ENCODE data around the gene NAPA.

Gene NAPA

DNA sequence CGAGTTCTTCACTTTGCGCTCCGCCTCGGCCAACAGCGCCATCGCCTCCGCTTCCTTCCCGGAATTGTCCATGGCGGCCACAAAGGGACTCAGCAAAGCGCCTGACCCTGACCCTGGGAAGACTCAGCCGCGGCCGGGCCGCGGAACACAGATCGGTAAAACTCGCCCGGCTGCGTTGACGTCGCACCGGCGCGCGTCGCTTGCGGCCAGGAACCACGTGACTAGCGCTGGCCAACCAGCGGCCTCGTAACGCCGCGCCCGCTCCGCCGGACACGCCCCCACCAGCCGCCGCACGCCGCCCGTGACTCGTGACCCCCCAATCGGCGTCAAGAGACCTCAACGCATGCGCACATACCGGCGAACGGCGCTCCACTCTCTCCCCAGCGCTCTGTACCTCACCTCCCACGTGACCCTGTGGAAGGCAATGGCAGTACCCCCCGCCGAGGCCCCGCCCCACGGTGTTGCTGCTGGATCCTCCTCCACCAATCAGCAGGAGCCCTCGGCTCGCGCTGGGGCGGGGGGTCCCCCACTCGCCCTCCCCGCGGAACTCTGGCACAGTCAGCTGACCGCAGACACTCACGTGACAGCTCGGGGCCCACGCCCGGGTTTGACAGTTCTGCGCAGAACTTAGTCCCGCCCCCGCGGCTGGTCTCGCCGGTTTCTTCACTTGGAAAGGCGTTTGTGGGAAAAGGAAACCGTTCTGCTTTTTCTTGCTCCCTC, at the start of gene NAPA:
TSS of gene NAPA (minus strand) at position 195 of the 720 bp plus-strand sequence. CDS start at position 72, 123 bp downstream.
- peak; percentile 100 for DNase-seq

GRCh38 chr19:47564081-47564480, 49.2 kb upstream of the NAPA start:
- DNase-seq = no peak

DNA sequence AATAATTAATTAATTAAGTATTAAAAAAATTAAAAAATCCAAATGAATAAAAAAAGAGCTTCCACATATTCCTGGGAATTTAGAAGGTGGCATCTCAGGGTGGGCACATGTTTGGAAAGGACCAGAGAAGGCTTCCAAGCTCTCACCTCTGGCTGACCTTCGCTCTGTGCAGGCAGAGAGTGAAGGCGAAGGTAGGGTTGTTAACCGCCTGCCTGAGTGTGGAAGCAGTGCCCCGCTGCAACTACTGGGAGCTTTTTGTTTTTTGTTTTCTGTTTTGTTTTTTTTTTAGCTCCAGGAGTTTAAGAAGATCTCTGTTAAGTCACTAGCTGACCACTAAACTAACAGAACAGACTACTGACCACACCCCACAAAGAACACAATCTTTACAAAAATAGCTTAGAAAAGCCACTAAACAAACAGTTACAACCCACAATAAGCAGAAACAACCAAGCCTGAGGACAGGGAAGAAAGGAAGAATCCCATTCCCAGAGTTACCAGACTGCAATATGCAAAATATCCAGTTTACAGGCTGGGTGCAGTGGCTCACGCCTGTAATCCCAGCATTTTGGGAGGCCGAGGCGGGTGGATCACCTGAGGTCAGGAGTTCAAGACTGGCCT, 46.7 kb upstream of the NAPA start:
- no peak for DNase-seq

DNA sequence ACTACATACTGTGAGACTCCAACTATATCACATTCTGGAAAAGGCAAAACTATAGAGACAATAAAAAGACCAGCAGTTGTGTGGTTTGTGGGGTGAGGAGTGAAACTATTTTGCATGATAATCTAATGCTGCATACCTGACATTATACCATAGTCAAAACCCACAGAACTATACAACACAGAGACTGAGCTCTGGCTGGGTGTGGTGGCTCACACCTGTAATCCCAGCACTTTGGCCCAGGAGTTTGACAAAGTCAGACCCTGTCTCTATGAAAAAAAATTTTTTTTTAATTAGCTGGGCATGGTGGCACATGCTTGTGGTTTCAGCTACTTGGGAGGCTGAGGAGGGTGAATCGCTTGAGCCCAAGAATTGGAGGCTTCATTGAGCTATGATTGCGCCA, 46.1 kb upstream of the NAPA start:
- no peak for DNase-seq

DNA sequence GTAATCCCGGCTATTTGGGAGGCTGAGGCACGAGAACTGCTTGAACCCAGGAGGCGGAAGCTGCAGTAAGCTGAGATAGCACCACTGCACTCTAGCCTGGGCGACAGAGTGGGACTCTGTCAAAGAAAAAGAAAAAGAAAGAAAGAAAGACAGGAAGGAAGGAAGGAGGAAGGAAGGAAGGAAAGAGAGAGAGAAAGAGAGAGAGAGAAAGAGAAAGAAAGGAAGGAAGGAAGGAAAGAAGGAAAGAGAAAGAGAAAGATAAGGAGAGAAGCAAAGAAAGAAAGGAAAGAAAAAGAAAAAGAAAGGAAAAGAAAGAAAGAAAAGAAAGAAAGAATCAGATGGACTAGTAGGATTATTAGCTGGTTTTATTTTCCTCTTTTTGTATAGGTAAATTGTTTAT, 35.3 kb upstream of the NAPA start:
- DNase-seq = no peak

DNA sequence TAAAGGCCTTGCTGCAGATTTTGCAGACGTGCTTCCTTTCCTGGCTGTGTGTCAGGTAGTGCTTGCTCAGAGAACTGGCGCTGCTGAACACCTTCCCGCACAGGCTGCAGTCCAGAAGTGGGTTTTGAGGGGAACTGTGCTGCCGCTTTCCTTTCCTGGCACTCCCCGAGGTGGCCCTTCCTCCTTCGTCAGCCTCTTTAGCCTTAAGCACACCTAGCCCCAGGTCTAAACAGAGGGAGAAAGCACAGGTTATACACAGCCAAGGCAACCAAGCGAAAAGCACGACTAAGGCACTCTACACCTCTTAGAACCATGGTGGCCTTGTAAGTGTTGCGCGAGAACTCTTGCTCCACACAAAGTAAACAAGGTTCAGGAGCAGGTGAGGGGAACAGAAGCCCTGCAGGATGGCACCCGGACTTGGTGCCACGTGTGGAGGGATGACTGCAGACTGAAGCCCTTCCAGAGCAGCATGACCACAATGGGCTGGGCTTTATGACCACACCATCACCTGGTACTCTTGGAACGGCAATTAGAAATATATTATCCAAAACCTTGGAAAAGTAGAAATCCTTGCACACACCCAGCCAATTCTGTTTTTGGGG, 34.5 kb upstream of the NAPA start:
- no peak for DNase-seq

DNA sequence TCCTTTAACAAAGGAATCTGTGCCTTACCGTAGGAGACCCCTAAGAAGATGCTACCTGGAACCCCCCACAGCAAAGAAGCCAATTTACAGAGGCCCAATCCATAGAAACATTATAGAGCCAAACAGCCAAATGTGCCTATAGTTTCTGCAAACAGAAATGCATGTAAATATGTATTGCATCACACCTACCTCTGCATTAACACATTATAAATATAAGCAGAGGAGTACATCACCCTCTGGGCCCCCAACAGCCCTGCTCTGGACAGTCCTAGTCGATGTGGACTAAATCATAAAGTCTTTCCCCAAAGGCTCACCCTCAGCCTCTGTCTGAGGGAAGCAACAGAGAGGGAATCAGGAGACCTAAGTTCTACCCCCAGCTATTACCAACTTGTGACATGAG, 32.3 kb upstream of the NAPA start:
- no peak for DNase-seq

- DNase-seq = no peak
Measured at GRCh38 chr19:47545061-47545948, 30.4 kb upstream of the NAPA start.

GRCh38 chr19:47544476-47544875, 29.6 kb upstream of the NAPA start:
- DNase-seq = no peak

DNA sequence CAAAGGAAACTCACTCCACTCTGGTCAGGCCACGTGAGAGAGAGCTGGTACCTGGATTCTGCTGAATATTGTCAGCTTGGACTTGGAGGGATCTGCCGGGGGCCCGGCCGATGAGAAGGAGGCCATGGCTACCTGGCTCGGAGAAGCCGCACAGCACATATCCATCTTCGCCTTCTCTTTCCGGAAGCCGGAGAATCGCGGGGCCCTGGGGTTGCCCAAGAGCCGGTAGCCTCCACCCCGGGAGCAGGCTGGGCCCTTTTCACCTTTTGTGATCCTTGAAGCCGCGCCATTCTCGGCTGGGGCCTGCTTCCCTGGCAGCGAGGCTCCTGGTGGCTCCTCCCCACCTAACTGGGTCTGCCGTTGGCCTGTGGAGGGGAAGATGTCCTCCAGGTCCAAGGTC, 29.2 kb upstream of the NAPA start:
- DNase-seq = no peak

- DNase-seq = no peak
Measured at GRCh38 chr19:47542030-47542475, 27.2 kb upstream of the NAPA start.

GRCh38 chr19:47541518-47541917, 26.7 kb upstream of the NAPA start:
- no peak for DNase-seq

- DNase-seq = no peak
Measured at GRCh38 chr19:47540748-47541147, 25.9 kb upstream of the NAPA start.

DNA sequence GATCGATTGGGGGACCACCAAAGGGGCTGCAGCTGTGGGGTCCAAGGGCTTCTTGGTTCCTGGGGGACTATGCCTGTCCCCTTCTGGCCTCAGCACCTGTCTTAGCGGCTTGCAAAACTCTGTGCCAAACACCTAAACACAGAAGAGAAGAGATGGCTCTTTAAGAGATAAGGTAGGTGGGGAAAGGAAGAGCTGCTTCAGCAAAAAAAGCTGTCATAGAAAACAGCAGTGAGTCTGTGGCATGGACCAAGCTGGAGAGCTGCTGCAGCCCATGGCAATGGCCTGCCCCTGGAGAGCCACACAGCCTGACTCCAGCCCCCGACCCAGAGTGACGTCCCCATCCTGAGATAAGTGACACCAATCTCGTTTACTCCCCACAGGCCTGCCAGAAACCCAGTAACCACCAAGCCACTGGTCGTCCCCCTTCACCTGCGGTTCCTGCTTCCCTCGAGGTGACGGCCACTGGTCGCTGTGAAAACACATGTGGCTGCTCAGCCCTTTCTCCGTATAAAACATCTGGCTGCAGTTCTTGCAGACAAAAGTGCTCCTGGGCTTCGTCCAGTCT, 25.0 kb upstream of the NAPA start:
- no peak for DNase-seq

DNA sequence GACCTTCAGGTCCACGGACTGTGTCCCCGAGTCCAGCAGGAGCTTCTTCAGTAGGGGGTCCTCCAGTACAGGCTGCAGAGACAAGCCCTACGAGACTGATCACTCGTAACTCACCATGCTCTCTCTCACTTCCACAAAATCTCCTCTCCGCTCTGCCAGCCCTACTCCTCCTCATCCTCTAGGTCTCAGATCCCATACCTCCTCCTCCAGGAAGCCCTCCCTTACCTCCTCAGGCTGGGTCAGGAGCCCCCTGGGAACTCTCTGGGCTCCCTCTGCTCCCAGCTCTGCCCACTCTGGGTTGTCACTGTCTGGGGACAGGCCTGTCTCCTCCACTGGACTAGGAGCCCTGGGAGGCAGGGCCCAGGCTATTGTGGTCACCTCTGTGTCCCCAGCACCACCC, 23.9 kb upstream of the NAPA start:
- DNase-seq = no peak

DNA sequence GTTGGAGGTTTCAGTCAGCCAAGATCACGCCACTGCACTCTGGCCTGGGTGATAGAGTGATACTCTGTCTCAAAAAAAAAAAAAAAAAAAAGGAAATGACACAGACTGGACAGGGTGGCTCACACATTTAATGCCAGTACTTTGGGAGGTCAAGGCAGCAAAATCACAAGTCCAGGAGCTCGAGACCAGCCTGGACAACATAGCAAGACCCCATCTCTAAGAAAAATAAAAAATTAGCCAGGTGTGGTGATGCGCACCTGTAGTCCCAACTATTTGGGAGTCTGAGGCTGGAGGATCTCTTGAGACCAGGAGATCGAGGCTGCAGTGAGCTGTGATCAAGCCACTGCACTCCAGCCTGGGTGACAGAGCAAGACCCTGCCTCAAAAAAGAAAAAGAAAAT, 22.6 kb upstream of the NAPA start:
- no peak for DNase-seq

- no peak for DNase-seq
Measured at GRCh38 chr19:47534628-47535027, 19.8 kb upstream of the NAPA start.

- no peak for DNase-seq
Measured at GRCh38 chr19:47531640-47532387, 17.0 kb upstream of the NAPA start.

DNA sequence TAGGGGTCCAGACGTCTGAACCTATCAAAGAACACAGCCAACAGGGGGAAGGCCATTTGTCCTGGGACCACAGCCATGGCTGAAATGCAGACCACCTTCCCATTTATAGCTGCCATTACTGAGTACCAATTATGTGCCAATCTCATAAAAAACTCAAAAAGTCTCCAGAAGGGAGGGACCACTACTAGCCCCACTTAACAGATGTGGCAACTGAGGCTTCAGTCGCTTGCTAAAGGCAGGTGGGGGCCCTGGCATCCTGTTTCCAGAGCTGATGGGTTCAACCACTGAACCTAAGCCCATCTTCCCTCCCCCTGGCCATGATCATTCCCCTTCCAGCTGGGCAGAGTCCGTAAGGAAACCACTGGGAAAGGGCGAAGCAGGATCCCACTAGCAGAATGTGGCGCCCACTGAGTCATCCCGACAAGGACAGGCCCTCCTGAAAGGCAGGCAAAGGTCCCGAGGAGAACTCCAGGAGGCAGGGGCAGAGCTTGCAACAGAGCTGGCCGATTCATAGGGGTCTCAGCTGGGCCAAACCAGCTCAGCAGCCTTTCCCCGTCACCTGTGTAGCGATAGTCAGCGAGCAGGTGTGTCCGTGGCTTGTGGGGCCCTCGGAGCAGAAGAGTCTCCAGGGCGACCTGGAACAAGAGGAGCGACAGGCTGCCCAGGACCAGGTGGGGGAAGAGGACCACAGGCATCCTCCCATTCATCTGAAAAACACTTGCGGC, 14.3 kb upstream of the NAPA start:
- no peak for DNase-seq

GRCh38 chr19:47526798-47527197, 11.9 kb upstream of the NAPA start:
- no peak for DNase-seq

- no peak for DNase-seq
Measured at GRCh38 chr19:47523473-47523872, 8.6 kb upstream of the NAPA start.

All from activated CD4-positive, alpha-beta T cell treated with anti-CD3 and anti-CD28 coated beads, Interleukin-2, amount 50 U/mL, for 1 hour (primary cell).